C4-2B (cell line): ENCODE measurements around the gene TMEM127.

ENCODE experiments used
- ZFX ChIP-seq: fragments of 450-650 bp; IDR thresholded peaks from 2 replicates; pipeline ENCODE4 v1.6.1; 2017
- TF ChIP-seq, protein P1 (sequence below): fragments of 450-650 bp; conservative IDR thresholded peaks from 2 replicates; pipeline ENCODE4 v1.5.1; 2017; ENCODE audit warnings: mild to moderate bottlenecking

DNA sequence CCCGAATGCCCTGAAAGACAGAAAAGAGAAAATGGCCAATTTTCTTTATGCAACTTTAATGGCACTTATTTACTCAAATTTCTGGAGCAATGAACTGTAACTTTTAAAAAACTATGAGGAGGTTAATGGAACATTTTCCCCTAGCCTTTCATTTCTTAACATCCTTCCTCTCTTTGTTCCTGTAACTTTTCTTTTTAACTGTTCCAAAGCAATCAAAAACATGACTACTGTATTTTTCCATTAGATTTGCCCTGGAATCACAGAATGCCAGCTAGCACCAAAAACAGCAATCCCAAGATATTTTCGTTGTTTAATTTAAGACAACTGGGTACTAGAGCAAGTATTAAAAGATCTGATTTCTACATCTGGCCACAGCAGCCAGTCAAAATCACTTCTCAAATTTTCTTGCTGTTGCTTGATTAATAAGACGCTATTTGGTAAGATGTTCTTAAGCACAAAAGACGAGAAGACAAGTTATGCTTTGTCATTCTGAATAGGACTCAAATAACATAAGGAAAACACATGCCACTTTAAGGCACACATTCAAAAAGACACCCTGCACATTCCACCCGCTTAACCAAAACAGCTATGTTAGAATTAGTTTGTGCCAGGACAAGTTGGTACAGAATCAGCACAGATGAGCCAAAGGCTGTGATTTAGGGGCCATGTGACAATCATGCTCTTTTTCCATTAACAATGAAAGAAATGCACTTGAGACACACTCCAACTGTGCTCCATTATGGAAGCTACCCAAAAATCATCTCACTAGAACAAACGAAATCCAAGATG is 60.8 kb downstream of the TMEM127 start:
- TF ChIP-seq, protein P1, sequence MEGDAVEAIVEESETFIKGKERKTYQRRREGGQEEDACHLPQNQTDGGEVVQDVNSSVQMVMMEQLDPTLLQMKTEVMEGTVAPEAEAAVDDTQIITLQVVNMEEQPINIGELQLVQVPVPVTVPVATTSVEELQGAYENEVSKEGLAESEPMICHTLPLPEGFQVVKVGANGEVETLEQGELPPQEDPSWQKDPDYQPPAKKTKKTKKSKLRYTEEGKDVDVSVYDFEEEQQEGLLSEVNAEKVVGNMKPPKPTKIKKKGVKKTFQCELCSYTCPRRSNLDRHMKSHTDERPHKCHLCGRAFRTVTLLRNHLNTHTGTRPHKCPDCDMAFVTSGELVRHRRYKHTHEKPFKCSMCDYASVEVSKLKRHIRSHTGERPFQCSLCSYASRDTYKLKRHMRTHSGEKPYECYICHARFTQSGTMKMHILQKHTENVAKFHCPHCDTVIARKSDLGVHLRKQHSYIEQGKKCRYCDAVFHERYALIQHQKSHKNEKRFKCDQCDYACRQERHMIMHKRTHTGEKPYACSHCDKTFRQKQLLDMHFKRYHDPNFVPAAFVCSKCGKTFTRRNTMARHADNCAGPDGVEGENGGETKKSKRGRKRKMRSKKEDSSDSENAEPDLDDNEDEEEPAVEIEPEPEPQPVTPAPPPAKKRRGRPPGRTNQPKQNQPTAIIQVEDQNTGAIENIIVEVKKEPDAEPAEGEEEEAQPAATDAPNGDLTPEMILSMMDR = no peak
- no peak for TF ChIP-seq ZFX
